SU-DHL-6 (cell line): ENCODE results near the gene CPED1.

Source experiments
- H2AFZ ChIP-seq: fragments of 200-600 bp; sonication (generic); 2 replicates; pipeline ENCODE4 v1.6.1; 2014; ENCODE audit warnings: low read depth, mild to moderate bottlenecking, moderate library complexity, mixed read lengths, antibody characterized with exemption, low read length; ENCODE audit not compliant: severe bottlenecking
- H3F3A ChIP-seq: fragments of 200-600 bp; shearing (Covaris generic); 2 replicates; pipeline ENCODE4 v1.6.0; 2016; ENCODE audit warnings: antibody characterized with exemption, mild to moderate bottlenecking; ENCODE audit not compliant: insufficient read depth
- H3K27ac ChIP-seq: fragments of 200-600 bp; sonication (generic); 2 replicates; pipeline ENCODE4 v1.5.1; 2016; ENCODE audit warnings: low read depth, mild to moderate bottlenecking, low read length, moderate library complexity, mixed read lengths
- H3K27me3 ChIP-seq: fragments of 200-600 bp; sonication (generic), shearing (Covaris generic); 2 replicates; pipeline ENCODE4 v1.6.0; 2014; ENCODE audit warnings: mild to moderate bottlenecking, low read length
- H3K36me3 ChIP-seq: fragments of 200-600 bp; sonication (generic); 2 replicates; pipeline ENCODE4 v1.6.1; 2014; ENCODE audit warnings: mild to moderate bottlenecking, low read length, mixed read lengths
- H3K4me2 ChIP-seq: fragments of 300-600, 200-600 bp; shearing (Covaris generic), sonication (generic); 2 replicates; pipeline ENCODE4 v1.6.0; 2014; ENCODE audit warnings: low read length, low read depth, mild to moderate bottlenecking; ENCODE audit not compliant: poor library complexity, severe bottlenecking
- H3K4me3 ChIP-seq: fragments of 200-600 bp; sonication (generic); 2 replicates; pipeline ENCODE4 v1.5.1; 2014; ENCODE audit warnings: antibody characterized with exemption, low read length, mild to moderate bottlenecking, mixed read lengths; ENCODE audit not compliant: insufficient read depth, poor library complexity, severe bottlenecking
- H3K79me2 ChIP-seq: fragments of 200-600 bp; sonication (generic); 2 replicates; pipeline ENCODE4 v1.6.1; 2014; ENCODE audit warnings: mild to moderate bottlenecking, low read length, moderate library complexity; ENCODE audit not compliant: insufficient read depth
- H3K9ac ChIP-seq: fragments of 200-600 bp; sonication (generic); 2 replicates; pipeline ENCODE4 v1.7.0; 2014; ENCODE audit warnings: mild to moderate bottlenecking, low read length
- H3K9me2 ChIP-seq: fragments of 200-600 bp; sonication (generic); replicated peaks from 2 replicates; pipeline ENCODE4 v1.6.1; 2014; ENCODE audit warnings: low read length; ENCODE audit not compliant: insufficient read depth
- H3K9me3 ChIP-seq: fragments of 200-600 bp; sonication (generic); 2 replicates; pipeline ENCODE4 v1.6.1; 2014; ENCODE audit warnings: low read length, mixed read lengths; ENCODE audit not compliant: insufficient read depth
- H4K20me1 ChIP-seq: fragments of 200-600 bp; sonication (generic); 2 replicates; pipeline ENCODE4 v1.6.1; 2014; ENCODE audit warnings: low read depth, mild to moderate bottlenecking, antibody characterized with exemption, low read length, moderate library complexity, mixed read lengths
- CTCF ChIP-seq: fragments of 200-600 bp; sonication (generic); IDR thresholded peaks from one replicate; pipeline ENCODE4 v1.5.1; 2017; ENCODE audit warnings: antibody characterized with exemption, mild to moderate bottlenecking, low read length, moderate library complexity; ENCODE audit not compliant: insufficient read depth, poor library complexity, severe bottlenecking
- EZH2phosphoT487 ChIP-seq: fragments of 200-600 bp; sonication (generic), shearing (Covaris generic); conservative IDR thresholded peaks from 2 replicates; pipeline ENCODE4 v1.6.1; 2018; ENCODE audit warnings: mild to moderate bottlenecking, antibody characterized with exemption, low read length, moderate library complexity, mixed read lengths

Gene CPED1

DNA sequence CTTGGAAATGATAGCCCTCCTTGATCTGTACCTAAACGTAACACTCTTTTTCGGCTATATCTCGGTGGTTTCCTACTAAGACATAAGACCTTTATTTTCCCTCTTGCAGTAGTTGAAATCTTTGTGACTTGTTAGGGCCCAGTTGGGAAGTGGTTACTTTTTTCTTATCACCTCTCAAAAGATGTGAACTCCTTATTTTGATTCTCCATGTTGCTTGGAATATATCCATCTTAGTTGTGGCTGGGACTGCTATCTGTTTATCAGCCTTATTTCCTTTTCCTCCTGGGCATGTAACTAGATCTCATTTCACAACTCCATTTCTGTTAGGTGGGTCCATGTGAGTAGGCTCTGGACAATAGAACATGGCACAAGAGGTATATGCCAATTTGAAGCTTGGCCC, 4.1 kb upstream of the CPED1 start:
- TF ChIP-seq CTCF, result no peak
- TF ChIP-seq EZH2phosphoT487, result no peak
- H3F3A ChIP-seq, result no peaks in the 10 kb centered on the region
- H3K9ac ChIP-seq, result no peak overlapping the region
- no peaks in the 10 kb centered on the region for H3K9me3 ChIP-seq
- H3K9me2 ChIP-seq, result no peaks in the 10 kb centered on the region
- no peak overlapping the region for H3K4me3 ChIP-seq
- H3K36me3 ChIP-seq, result no peaks in the 10 kb centered on the region
- no peak overlapping the region for H2AFZ ChIP-seq
- no peaks in the 10 kb centered on the region for H4K20me1 ChIP-seq
- no peak overlapping the region for H3K4me2 ChIP-seq
- H3K27me3 ChIP-seq, result no peaks in the 10 kb centered on the region
- H3K27ac ChIP-seq, result no peak overlapping the region
- H3K79me2 ChIP-seq, result no peaks in the 10 kb centered on the region

- Histone ChIP-seq H3K9ac (no peak overlapping the region), H3K4me2 (no peak overlapping the region), H3K9me3 (no peaks in the 10 kb centered on the region), H3K79me2 (no peaks in the 10 kb centered on the region), H3K27me3 (no peaks in the 10 kb centered on the region), H4K20me1 (no peaks in the 10 kb centered on the region), H3K4me3 (no peak overlapping the region), H2AFZ (no peak overlapping the region), H3K27ac (no peak overlapping the region), H3K36me3 (no peaks in the 10 kb centered on the region), H3F3A (no peaks in the 10 kb centered on the region), H3K9me2 (no peaks in the 10 kb centered on the region)
- TF ChIP-seq EZH2phosphoT487, result no peak
- TF ChIP-seq CTCF, result no peak
Observed at GRCh38 chr7:120985130-120985758, 3.3 kb upstream of the CPED1 start.

- H3K36me3 ChIP-seq, result no peaks in the 10 kb centered on the region
- no peaks in the 10 kb centered on the region for H3F3A ChIP-seq
- H4K20me1 ChIP-seq, result no peaks in the 10 kb centered on the region
- H3K9ac ChIP-seq, result no peak overlapping the region
- H2AFZ ChIP-seq, result no peak overlapping the region
- no peak overlapping the region for H3K4me2 ChIP-seq
- H3K79me2 ChIP-seq, result no peaks in the 10 kb centered on the region
- H3K4me3 ChIP-seq, result no peak overlapping the region
- H3K9me3 ChIP-seq, result no peaks in the 10 kb centered on the region
- no peak overlapping the region for H3K27ac ChIP-seq
- H3K9me2 ChIP-seq, result no peaks in the 10 kb centered on the region
- TF ChIP-seq EZH2phosphoT487 (no peak), CTCF (no peak)
- H3K27me3 ChIP-seq, result no peaks in the 10 kb centered on the region
Observed at GRCh38 chr7:120985839-120986238, 2.7 kb upstream of the CPED1 start.
